Spleen (tissue), 7 donors: Measurements from ENCODE around the gene GPRIN3.

Experiments used
- POLR2A ChIP-seq, 3 donors: fragments of 450-650 bp; IDR thresholded peaks; one replicate each; pipeline ENCODE4 v1.5.1; 2017; ENCODE audit warnings: antibody characterized with exemption in 3 of 3, mild to moderate bottlenecking in 1 of 3
- TF ChIP-seq, protein P1 (sequence below), 11 experiments: fragments of 200-600 bp in 7 of 11; fragments of 450-650 bp in 4 of 11; sonication (generic) in 4 of 11; IDR thresholded peaks in 8 of 11; conservative IDR thresholded peaks in 3 of 11; 1 replicate in 7 of 11; 2 replicates in 4 of 11; pipeline versions ENCODE4 v1.4.0 to v1.8.0; 2016 to 2021; ENCODE audit warnings: antibody characterized with exemption in 11 of 11, inconsistent platforms in 4 of 11, mild to moderate bottlenecking in 1 of 11
- donor health status: DM: no; HTN: no; CAD: no; lungs with moderate emphysema.
- donor health status: DM: no; HTN: no; CAD: no.
- donor health status: DM: no; HTN: no; CAD: no.

DNA sequence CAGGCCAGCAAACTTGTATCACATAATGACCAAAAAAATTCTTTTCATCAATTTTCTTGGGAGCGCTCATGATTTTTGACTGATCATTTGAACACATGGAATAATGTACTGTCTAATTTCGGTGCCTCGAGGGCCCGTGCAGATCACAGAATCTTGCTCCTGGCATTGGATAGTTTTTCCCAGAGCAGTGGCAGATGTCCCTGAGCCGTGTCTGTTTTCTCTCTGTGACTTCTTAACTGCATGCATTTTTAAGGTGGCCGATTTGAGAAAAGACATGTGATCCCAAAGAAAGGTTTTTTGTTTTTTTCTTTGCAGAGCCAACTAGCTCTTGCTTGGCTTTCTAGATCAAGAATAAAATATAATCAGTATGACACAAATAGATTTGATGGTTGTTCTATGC is 19.7 kb downstream of the GPRIN3 start:
- TF ChIP-seq, protein P1, sequence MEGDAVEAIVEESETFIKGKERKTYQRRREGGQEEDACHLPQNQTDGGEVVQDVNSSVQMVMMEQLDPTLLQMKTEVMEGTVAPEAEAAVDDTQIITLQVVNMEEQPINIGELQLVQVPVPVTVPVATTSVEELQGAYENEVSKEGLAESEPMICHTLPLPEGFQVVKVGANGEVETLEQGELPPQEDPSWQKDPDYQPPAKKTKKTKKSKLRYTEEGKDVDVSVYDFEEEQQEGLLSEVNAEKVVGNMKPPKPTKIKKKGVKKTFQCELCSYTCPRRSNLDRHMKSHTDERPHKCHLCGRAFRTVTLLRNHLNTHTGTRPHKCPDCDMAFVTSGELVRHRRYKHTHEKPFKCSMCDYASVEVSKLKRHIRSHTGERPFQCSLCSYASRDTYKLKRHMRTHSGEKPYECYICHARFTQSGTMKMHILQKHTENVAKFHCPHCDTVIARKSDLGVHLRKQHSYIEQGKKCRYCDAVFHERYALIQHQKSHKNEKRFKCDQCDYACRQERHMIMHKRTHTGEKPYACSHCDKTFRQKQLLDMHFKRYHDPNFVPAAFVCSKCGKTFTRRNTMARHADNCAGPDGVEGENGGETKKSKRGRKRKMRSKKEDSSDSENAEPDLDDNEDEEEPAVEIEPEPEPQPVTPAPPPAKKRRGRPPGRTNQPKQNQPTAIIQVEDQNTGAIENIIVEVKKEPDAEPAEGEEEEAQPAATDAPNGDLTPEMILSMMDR (IDR thresholded peaks at IDR 0.05 in 8 of 11, conservative IDR thresholded peaks at IDR 0.05 in 3 of 11) = no peak
- no peak for TF ChIP-seq POLR2A (IDR thresholded peaks at IDR 0.05)
